Measurements from ENCODE around the gene SSBP1. TPM values are rescaled to one million over a fixed set of nuclear protein-coding genes. Genes with fewer than 3 reads are reported as not detected.

The SSBP1 gene, protein sequence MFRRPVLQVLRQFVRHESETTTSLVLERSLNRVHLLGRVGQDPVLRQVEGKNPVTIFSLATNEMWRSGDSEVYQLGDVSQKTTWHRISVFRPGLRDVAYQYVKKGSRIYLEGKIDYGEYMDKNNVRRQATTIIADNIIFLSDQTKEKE
- total RNA-seq = 170 and 221 TPM in 2 replicates

DNA sequence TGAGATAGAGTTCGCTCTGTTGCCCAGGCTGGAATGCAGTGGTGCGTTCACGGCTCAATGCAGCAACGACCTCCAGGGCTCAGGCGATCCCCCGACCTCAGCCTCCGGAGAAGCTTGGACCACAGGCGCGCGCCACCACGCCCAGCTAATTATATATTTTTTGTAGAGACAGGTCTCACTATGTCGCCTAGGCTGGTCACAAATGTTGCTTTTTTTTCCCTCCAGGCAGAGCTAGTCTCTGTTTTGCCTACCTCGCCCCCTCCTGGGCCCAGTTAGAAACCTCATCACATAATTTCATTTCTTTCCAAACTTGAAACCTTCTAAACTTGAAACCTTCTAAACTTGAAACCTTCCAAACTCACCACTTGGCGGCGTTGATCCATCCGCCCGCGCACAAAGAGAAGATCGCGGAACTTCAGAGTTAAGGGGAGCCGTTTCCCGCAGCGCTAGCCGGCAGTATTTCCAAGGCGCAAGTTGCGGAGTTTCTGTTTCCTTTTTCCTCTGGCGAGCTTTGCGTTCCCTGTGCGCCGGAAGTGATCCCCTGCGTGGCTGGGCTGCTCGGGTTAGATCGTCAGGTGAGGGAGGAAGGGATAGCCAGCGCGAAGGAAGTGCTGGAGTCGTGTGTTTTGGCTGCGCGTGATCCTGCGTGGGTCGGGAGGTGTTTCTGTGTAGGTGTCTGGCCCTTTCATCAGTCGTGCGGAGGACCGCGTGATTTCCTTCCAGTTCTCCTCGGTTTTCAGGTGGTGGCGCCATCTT, at the start of gene SSBP1:
Gene SSBP1 (plus strand): TSS at position 523 of the 756 bp plus-strand sequence. CDS start 809 bp downstream, outside the sequence.

DNA sequence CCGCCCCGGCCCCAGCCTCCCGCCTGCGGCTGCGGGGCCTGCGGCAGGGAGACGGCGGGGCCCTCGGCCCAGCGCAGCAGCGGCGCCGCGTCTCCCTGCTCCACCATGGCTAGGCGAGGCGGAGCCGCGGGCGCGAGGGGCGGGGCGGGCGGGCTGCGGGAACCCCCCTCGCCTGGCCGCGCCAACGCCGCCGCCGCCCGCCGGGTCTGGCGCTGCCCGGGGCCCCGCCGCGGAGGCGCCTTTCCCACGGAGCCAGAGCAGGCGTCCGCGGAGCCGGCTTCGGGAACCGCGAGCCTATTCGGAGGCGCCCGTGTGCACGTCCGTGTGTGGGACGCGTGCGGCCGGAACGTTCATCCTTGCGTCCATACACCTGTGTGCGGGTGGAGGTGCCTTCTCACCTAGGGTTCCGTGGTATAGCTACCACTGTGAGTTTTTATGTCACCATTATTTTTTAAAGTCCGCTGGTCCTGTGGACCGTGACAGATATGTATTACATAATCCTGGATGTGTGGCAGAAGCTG, 36.1 kb upstream of the SSBP1 start, which contains the start of gene DENND11:
Gene DENND11 (minus strand): TSS at position 120 of the 521 bp plus-strand sequence. CDS start 13 bp downstream, at position 107.

DNA sequence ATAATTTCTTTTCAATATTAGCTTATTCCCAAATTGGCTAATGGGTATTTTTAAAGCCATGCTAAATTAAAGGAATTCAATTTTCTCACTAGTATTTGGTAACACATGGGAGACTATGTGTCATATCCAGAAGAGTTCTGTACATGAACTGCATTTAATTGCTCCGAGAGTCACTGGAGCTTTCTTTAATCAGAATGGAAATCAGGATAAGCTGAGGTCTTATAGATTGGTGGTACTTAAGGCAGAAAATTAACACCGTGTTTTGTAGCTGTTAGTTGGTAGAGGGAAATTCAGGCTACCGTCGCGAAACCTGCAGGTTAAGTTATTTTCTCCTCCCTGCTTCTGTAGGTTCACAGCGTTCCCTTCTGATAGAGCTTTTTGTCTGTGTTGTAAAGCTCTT, 29.8 kb upstream of the SSBP1 start, which contains the start of gene WEE2:
Gene WEE2 (plus strand): TSS at position 3 of the 400 bp plus-strand sequence. CDS start 406 bp downstream, outside the sequence.

DNA sequence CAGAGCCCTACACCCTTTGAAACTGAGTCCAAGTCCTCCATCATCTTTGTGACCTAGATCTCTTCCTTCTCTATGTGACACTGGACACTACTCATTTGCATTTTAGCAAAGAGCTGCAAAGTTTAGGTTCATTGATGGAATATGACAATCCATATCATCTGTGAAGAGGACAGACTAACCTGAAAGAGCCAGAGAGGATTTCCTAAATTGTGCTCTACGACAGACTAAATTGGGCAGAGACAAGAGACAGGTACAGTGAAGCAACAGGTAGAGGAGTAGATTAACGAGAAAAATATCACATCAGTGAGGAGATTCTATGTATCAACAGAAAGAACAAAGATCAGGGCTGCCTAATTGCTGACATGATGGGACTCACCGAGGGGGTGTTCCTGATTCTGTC, 25.6 kb downstream of the SSBP1 start, which contains the start of gene TAS2R3:
Gene TAS2R3 (plus strand): TSS at position 301 of the 400 bp plus-strand sequence. CDS start 62 bp downstream, at position 363.

DNA sequence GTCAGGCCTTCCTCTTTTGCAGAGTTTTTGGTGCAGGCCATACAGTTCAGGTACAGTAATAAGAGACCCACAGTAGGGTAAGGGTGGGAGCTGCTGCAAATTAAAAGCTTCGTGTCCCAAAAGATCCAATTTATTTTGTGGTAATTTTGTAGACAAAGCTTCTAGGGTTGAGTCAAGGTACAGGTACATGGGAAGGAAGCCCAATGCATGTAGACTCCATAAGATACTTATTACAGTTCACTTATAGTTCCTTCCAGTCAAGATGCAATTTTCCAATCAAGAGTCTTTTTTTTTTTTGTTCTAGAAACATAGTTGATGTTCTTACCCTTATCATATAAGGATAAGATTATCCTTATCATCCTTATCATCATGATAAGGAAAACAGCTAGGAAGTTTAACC, 38.2 kb downstream of the SSBP1 start, which contains the start of gene TAS2R4:
Gene TAS2R4 (plus strand): TSS at position 301 of the 400 bp plus-strand sequence. CDS start 1,815 bp downstream, outside the sequence.

DNA sequence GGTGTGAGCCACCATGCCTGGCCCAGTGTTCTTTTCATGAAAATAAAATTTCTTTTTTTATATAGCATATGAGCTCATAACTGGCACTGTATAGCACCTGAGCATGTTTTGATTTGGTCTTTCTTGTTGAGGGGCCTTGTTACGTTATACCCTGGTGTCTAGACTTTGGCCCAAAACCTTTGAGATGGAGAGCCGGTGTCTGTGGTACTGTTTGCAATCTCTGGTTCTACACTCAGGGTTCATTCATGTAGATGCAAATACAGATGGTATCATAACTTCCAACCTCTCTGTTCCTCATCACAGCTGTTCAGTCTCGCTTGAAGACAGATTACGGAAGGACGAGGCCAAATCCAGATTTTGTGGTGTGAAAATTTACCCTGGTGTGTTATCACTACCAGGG, 51.8 kb downstream of the SSBP1 start, which contains the start of gene TAS2R5:
Gene TAS2R5 (plus strand): TSS at position 301 of the 400 bp plus-strand sequence. CDS start 145 bp downstream, outside the sequence.

Other genes with a start within 250 kb of the SSBP1 start
- 20.3 and 25.7 TPM in 2 replicates for gene AGK, start 186.9 kb upstream of the SSBP1 start, total RNA-seq
- 3.9 and 6.8 TPM in 2 replicates for gene DENND11, start 36.2 kb upstream of the SSBP1 start, total RNA-seq
- gene WEE2, start 30.0 kb upstream of the SSBP1 start, total RNA-seq = not detected in 2 replicates
- 1.1 TPM in 1 of 2 replicates, not detected in the other for gene TAS2R3, start 25.7 kb downstream of the SSBP1 start, total RNA-seq
- gene TAS2R4, start 38.3 kb downstream of the SSBP1 start, total RNA-seq = under 0.01 and 0.88 TPM in 2 replicates
- gene TAS2R5, start 51.9 kb downstream of the SSBP1 start, total RNA-seq = 0.39 and 0.48 TPM in 2 replicates
- not detected in 2 replicates for gene PRSS37, start 103.1 kb downstream of the SSBP1 start, total RNA-seq
- gene OR9A4, start 178.0 kb downstream of the SSBP1 start, total RNA-seq = not detected in 2 replicates
- not detected in 2 replicates for gene CLEC5A, start 208.6 kb downstream of the SSBP1 start, total RNA-seq
- not detected in 2 replicates for gene TAS2R38, start 235.4 kb downstream of the SSBP1 start, total RNA-seq